Endothelial cell of umbilical vein (primary cell): ENCODE data around the gene CDC20. TPM values are rescaled to one million over a fixed set of nuclear protein-coding genes. Genes with fewer than 3 reads are reported as not detected.

Experiments used
- BruUV-seq: library from RNA; stranded (reverse); fragments of 400-500 nt; replicated peaks from 2 replicates; lab custom pipeline; 2021; lab: Mats Ljungman, UMichigan
- CTCF ChIA-PET: fragments of 300-600, 350-600 bp; sonication (Branson Sonifier 250); formaldehyde crosslinking; loops from one replicate; lab custom pipeline; 2021; ENCODE audit warnings: antibody characterized with exemption, inconsistent platforms; lab: Charles Lee
- POLR2A ChIA-PET: fragments of 300-600, 350-600 bp; sonication (Branson Sonifier 250); formaldehyde crosslinking; loops from one replicate; lab custom pipeline; 2021; ENCODE audit warnings: antibody characterized with exemption, inconsistent platforms; lab: Charles Lee
- DNase-seq: peaks from one replicate; pipeline ENCODE4 v3.0.0-alpha.2; 2011; ENCODE audit warnings: low read depth, low spot score
- FAIRE-seq: peaks from 2 replicates; lab custom pipeline; 2011; peaks lifted over from hg19 to GRCh38; lab: Jason Lieb, UNC
- H2AFZ ChIP-seq: 2 replicates; pipeline ENCODE4 v1.6.0; 2012; ENCODE audit warnings: low read depth, low read length, control low read depth, inconsistent platforms
- H3K27ac ChIP-seq: 2 replicates; pipeline ENCODE4 v1.5.1; 2011; ENCODE audit warnings: low read depth, mild to moderate bottlenecking, control low read depth, low read length, moderate library complexity; ENCODE audit not compliant: insufficient read depth
- H3K27me3 ChIP-seq, 2 experiments: 2 replicates each; pipeline versions ENCODE4 v1.6.0 to v1.6.1; 2011; ENCODE audit warnings: low read length in 2 of 2, mixed read lengths in 1 of 2; ENCODE audit not compliant: control insufficient read depth in 2 of 2, insufficient read depth in 2 of 2
- H3K36me3 ChIP-seq, 2 experiments: 2 replicates in 1 of 2; 3 replicates in 1 of 2; pipeline ENCODE4 v1.5.1; 2011; ENCODE audit warnings: low read length in 2 of 2, mild to moderate bottlenecking in 1 of 2, moderate library complexity in 1 of 2; ENCODE audit not compliant: control insufficient read depth in 2 of 2, insufficient read depth in 2 of 2; ENCODE audit errors: extremely low read depth in 1 of 2
- H3K4me1 ChIP-seq: 3 replicates; pipeline ENCODE4 v1.5.1; 2011; ENCODE audit warnings: mild to moderate bottlenecking, low read length; ENCODE audit not compliant: control insufficient read depth, insufficient read depth; ENCODE audit errors: extremely low read depth
- H3K4me2 ChIP-seq: 2 replicates; pipeline ENCODE4 v1.6.1; 2011; ENCODE audit warnings: low read length, control low read depth, mixed read lengths; ENCODE audit not compliant: insufficient read depth
- H3K4me3 ChIP-seq, 3 experiments: fragments of 200-600 bp in 1 of 3; sonication (generic), shearing (Covaris generic) in 1 of 3; replicated peaks in 1 of 3; 2 replicates each; pipeline ENCODE4 v1.5.1; 2011 to 2016; ENCODE audit warnings: control low read depth in 3 of 3, low read length in 3 of 3, mild to moderate bottlenecking in 2 of 3, inconsistent platforms in 1 of 3, low read depth in 1 of 3, moderate library complexity in 1 of 3; ENCODE audit not compliant: insufficient read depth in 1 of 3
- H3K79me2 ChIP-seq: 2 replicates; pipeline ENCODE4 v1.6.0; 2012; ENCODE audit warnings: low read length, inconsistent platforms; ENCODE audit not compliant: control insufficient read depth, insufficient read depth
- H3K9ac ChIP-seq: replicated peaks from 2 replicates; pipeline ENCODE3; 2011; ENCODE audit warnings: low read length, control low read depth; ENCODE audit not compliant: insufficient read depth; ENCODE audit errors: extremely low read depth
- H3K9me1 ChIP-seq: replicated peaks from 3 replicates; pipeline ENCODE4 v1.6.0; 2011; ENCODE audit warnings: mild to moderate bottlenecking, low read length; ENCODE audit not compliant: control insufficient read depth, insufficient read depth; ENCODE audit errors: extremely low read depth
- H3K9me3 ChIP-seq: replicated peaks from 2 replicates; pipeline ENCODE4 v1.5.1; 2012; ENCODE audit warnings: low read length, inconsistent platforms; ENCODE audit not compliant: control insufficient read depth, insufficient read depth
- H4K20me1 ChIP-seq: replicated peaks from 2 replicates; pipeline ENCODE3; 2011; ENCODE audit warnings: mild to moderate bottlenecking, low read length; ENCODE audit not compliant: control insufficient read depth, insufficient read depth; ENCODE audit errors: extremely low read depth
- CTCF ChIP-seq, 2 donors: IDR thresholded peaks; 1 replicate in 1 of 2; 2 replicates in 1 of 2; pipeline ENCODE4 v1.5.1; 2011; ENCODE audit warnings: low read length in 2 of 2, mild to moderate bottlenecking in 2 of 2, moderate library complexity in 2 of 2, control low read depth in 1 of 2, inconsistent platforms in 1 of 2, low read depth in 1 of 2; ENCODE audit not compliant: insufficient read depth in 1 of 2; ENCODE audit errors: extremely low read depth in 1 of 2
- EZH2 ChIP-seq: IDR thresholded peaks from 2 replicates; pipeline ENCODE4 v1.6.1; 2012; ENCODE audit warnings: borderline replicate concordance, low read depth, mild to moderate bottlenecking, moderate library complexity, low read length, inconsistent platforms; ENCODE audit not compliant: severe bottlenecking
- MAX ChIP-seq: IDR thresholded peaks from 2 replicates; pipeline ENCODE4 v1.6.1; 2011; ENCODE audit not compliant: insufficient read depth, insufficient read length
- MYC ChIP-seq: IDR thresholded peaks from one replicate; pipeline ENCODE4 v1.6.1; 2011; ENCODE audit warnings: mild to moderate bottlenecking, low read depth, low read length
- POLR2A ChIP-seq: IDR thresholded peaks from 2 replicates; pipeline ENCODE4 v1.6.1; 2012; ENCODE audit warnings: low read depth, mild to moderate bottlenecking, control low read depth, low read length
- POLR2AphosphoS5 ChIP-seq: IDR thresholded peaks from 2 replicates; pipeline ENCODE4 v1.6.1; 2012; ENCODE audit warnings: low read depth, mild to moderate bottlenecking, control low read depth, low read length, moderate library complexity; ENCODE audit not compliant: insufficient read depth
- dilution Hi-C: fragments of 300-500 bp; cut with MboI; formaldehyde crosslinking; loops from one replicate; pipeline ENCODE4 v1.15.0; 2019; ENCODE audit warnings: low sequenced_read_pairs; ENCODE audit not compliant: extremely low pct_ligation_motif_present
- intact Hi-C: fragments of 100-400 bp; cut with micrococcal nuclease; formaldehyde crosslinking; loops from one replicate; pipeline ENCODE4 v1.10.0; 2022
- polyA plus RNA-seq, 4 experiments: library from polyadenylated mRNA; depleted of rRNA in 3 of 4; stranded (reverse) in 3 of 4; unstranded in 1 of 4; fragments of >200 nt; gene quantifications; 2 replicates each; pipeline versions ENCODE4 v1.2.1 to v1.2.3, GENCODE V29; 2011 to 2012; ENCODE audit warnings: missing spikeins in 1 of 4
- total RNA-seq: library from RNA; stranded (reverse); gene quantifications from 2 replicates; pipeline ENCODE4 v1.2.3, GENCODE V29; 2021

CDC20 gene
- total and polyA plus RNA-seq, 2 donors (not counting 3 experiments of a cell fraction or from before 2014, with no cell fraction given) = 129 to 170 TPM

- DNase-seq = no peak
- H3K4me1 ChIP-seq = peaks cover 3% of the 10 kb centered on the region
- no peak for FAIRE-seq
- no peaks in the 10 kb centered on the region for H3K9me1 ChIP-seq
- H2AFZ ChIP-seq = no peak overlapping the region
- TF ChIP-seq POLR2AphosphoS5 = peak; percentile 30
- TF ChIP-seq POLR2A = peak; percentile 10
- no peak for TF ChIP-seq MAX
- intact Hi-C loops (no loop called here), dilution Hi-C loops (no loop called here)
- H3K27me3 ChIP-seq = no peaks in the 10 kb centered on the region
- peaks cover 25 to 40% of the 10 kb centered on the region in 2 experiments for H3K36me3 ChIP-seq
- no peaks in the 10 kb centered on the region for H3K79me2 ChIP-seq
- H3K9me3 ChIP-seq = no peaks in the 10 kb centered on the region
- ChIA-PET CTCF (interaction anchor here (1.8 kb wide), 1 partner anchor 33 kb away, joined by 4 read pairs; the partner anchor contains the start of gene CDC20), POLR2A (no interaction called here)
- H3K4me2 ChIP-seq = no peak overlapping the region
- H3K27ac ChIP-seq = no peak overlapping the region
- H3K4me3 ChIP-seq = no peak overlapping the region
- H4K20me1 ChIP-seq = no peaks in the 10 kb centered on the region
- no TSS peak for BruUV-seq
- H3K9ac ChIP-seq = no peak overlapping the region
Observed at GRCh38 chr1:43324810-43325209, 34.0 kb upstream of the CDC20 start.

- no TSS peak for BruUV-seq
- FAIRE-seq = no peak
- no peaks in the 10 kb centered on the region for H3K79me2 ChIP-seq
Observed at GRCh38 chr1:43325381-43325780, 33.4 kb upstream of the CDC20 start.

More at GRCh38 chr1:43325381-43325780, 33.4 kb upstream of the CDC20 start:
- H3K4me3 ChIP-seq = no peak overlapping the region
- intact Hi-C loops (no loop called here), dilution Hi-C loops (no loop called here)
- H2AFZ ChIP-seq = no peak overlapping the region
- H3K4me2 ChIP-seq = no peak overlapping the region
- H3K9me1 ChIP-seq = no peaks in the 10 kb centered on the region
- no peaks in the 10 kb centered on the region for H3K9me3 ChIP-seq
- no peaks in the 10 kb centered on the region for H3K27me3 ChIP-seq
- TF ChIP-seq MYC = no peak
- no peak for TF ChIP-seq CTCF (IDR thresholded peaks at IDR 0.05; ENCODE audit: extremely low read depth in 1 of 2, insufficient read depth in 1 of 2, low read depth in 1 of 2, low read length in 2 of 2)
- TF ChIP-seq MAX = no peak
- TF ChIP-seq EZH2 = no peak
- peak; percentile 24 for TF ChIP-seq POLR2A
- H3K36me3 ChIP-seq = peaks cover 25 to 34% of the 10 kb centered on the region in 2 experiments
- H3K4me1 ChIP-seq = peaks cover 9% of the 10 kb centered on the region
- CTCF ChIA-PET = no interaction called here
- no peak overlapping the region for H3K27ac ChIP-seq
- H3K9ac ChIP-seq = no peak overlapping the region
- POLR2A ChIA-PET = no interaction called here
- no peak for DNase-seq
- no peaks in the 10 kb centered on the region for H4K20me1 ChIP-seq
